MM.1S (cell line): ENCODE results near the gene ZBTB32.

Experiments
- DNase-seq: peaks from one replicate; pipeline ENCODE4 v3.0.0-alpha.2; 2015
- H2AFZ ChIP-seq: fragments of 300-600 bp; sonication (generic); 2 replicates; pipeline ENCODE4 v1.6.0; 2016; ENCODE audit warnings: antibody characterized with exemption, low read length
- H3F3A ChIP-seq: fragments of 300-600 bp; sonication (generic); 2 replicates; pipeline ENCODE4 v1.6.1; 2016; ENCODE audit warnings: mild to moderate bottlenecking, antibody characterized with exemption, low read length, moderate library complexity, mixed read lengths; ENCODE audit not compliant: insufficient read depth
- H3K27ac ChIP-seq: fragments of 300-600 bp; sonication (generic); 2 replicates; pipeline ENCODE4 v1.5.1; 2016; ENCODE audit warnings: mild to moderate bottlenecking, low read length
- H3K27me3 ChIP-seq: fragments of 300-600 bp; sonication (generic); replicated peaks from 2 replicates; pipeline ENCODE4 v1.6.0; 2016; ENCODE audit warnings: low read length; ENCODE audit not compliant: insufficient read depth
- H3K36me3 ChIP-seq: fragments of 300-600 bp; sonication (generic); replicated peaks from 2 replicates; pipeline ENCODE4 v1.6.1; 2016; ENCODE audit warnings: mild to moderate bottlenecking, low read length, mixed read lengths; ENCODE audit not compliant: insufficient read depth
- H3K4me1 ChIP-seq: fragments of 300-600 bp; sonication (generic); 2 replicates; pipeline ENCODE4 v1.6.1; 2016; ENCODE audit warnings: low read length, mixed read lengths
- H3K4me2 ChIP-seq: fragments of 300-600 bp; sonication (generic); 2 replicates; pipeline ENCODE4 v1.6.0; 2016; ENCODE audit warnings: low read depth, low read length
- H3K4me3 ChIP-seq: fragments of 300-600 bp; sonication (generic); 2 replicates; pipeline ENCODE4 v1.5.1; 2016; ENCODE audit warnings: low read length, mixed read lengths
- H3K79me2 ChIP-seq: fragments of 300-600 bp; sonication (generic); 2 replicates; pipeline ENCODE4 v1.6.1; 2016; ENCODE audit warnings: mixed run types, low read length, mixed read lengths
- H3K9ac ChIP-seq: fragments of 300-600 bp; sonication (generic); 2 replicates; pipeline ENCODE4 v1.6.1; 2016; ENCODE audit warnings: low read length, mixed read lengths
- H3K9me2 ChIP-seq: fragments of 300-600 bp; sonication (generic); replicated peaks from 2 replicates; pipeline ENCODE4 v1.6.1; 2016; ENCODE audit warnings: mild to moderate bottlenecking, low read length, mixed read lengths; ENCODE audit not compliant: insufficient read depth
- H3K9me3 ChIP-seq: fragments of 300-600 bp; sonication (generic); replicated peaks from 2 replicates; pipeline ENCODE4 v1.6.1; 2016; ENCODE audit warnings: mild to moderate bottlenecking, low read length, mixed read lengths; ENCODE audit not compliant: insufficient read depth
- H4K20me1 ChIP-seq: fragments of 300-600 bp; sonication (generic); 2 replicates; pipeline ENCODE4 v1.6.1; 2016; ENCODE audit warnings: mild to moderate bottlenecking, low read length, moderate library complexity, mixed read lengths; ENCODE audit not compliant: insufficient read depth
- CTCF ChIP-seq: fragments of 300-600 bp; sonication (generic); IDR thresholded peaks from 2 replicates; pipeline ENCODE4 v1.5.1; 2016; ENCODE audit warnings: antibody characterized with exemption, low read length, mixed read lengths
- EZH2 ChIP-seq: fragments of 300-600 bp; sonication (generic); optimal IDR thresholded peaks from 2 replicates; pipeline ENCODE3; 2017; ENCODE audit warnings: low read depth, mild to moderate bottlenecking, antibody characterized with exemption, low read length, mixed read lengths
- EZH2phosphoT487 ChIP-seq: fragments of 300-600 bp; sonication (generic); IDR thresholded peaks from 2 replicates; pipeline ENCODE4 v1.6.1; 2018; ENCODE audit warnings: antibody characterized with exemption, low read length

The ZBTB32 gene

GRCh38 chr19:35738021-35738886, 33.9 kb downstream of the ZBTB32 start:
- no peak for DNase-seq
- Histone ChIP-seq H3K36me3 (0 out of 2 replicates have a peak, but pooled peaks cover 5% of the 10 kb centered on the region), H3K4me1 (peaks cover 9% of the 10 kb centered on the region), H3F3A (peaks cover 24% of the 10 kb centered on the region; the same call in 1 of the 2 replicates), H3K9me3 (no peaks in the 10 kb centered on the region), H4K20me1 (no peaks in the 10 kb centered on the region), H3K4me3 (no peak overlapping the region), H3K79me2 (no peaks in the 10 kb centered on the region), H3K4me2 (no peak overlapping the region), H3K9me2 (no peaks in the 10 kb centered on the region), H2AFZ (no peak overlapping the region), H3K9ac (no peak overlapping the region), H3K27me3 (no peaks in the 10 kb centered on the region), H3K27ac (no peak overlapping the region)
- TF ChIP-seq CTCF (no peak), EZH2phosphoT487 (no peak), EZH2 (no peak)

- H4K20me1 ChIP-seq = no peaks in the 10 kb centered on the region
- no peaks in the 10 kb centered on the region for H3K9me3 ChIP-seq
Measured at GRCh38 chr19:35738887-35739229, 34.5 kb downstream of the ZBTB32 start.

DNA sequence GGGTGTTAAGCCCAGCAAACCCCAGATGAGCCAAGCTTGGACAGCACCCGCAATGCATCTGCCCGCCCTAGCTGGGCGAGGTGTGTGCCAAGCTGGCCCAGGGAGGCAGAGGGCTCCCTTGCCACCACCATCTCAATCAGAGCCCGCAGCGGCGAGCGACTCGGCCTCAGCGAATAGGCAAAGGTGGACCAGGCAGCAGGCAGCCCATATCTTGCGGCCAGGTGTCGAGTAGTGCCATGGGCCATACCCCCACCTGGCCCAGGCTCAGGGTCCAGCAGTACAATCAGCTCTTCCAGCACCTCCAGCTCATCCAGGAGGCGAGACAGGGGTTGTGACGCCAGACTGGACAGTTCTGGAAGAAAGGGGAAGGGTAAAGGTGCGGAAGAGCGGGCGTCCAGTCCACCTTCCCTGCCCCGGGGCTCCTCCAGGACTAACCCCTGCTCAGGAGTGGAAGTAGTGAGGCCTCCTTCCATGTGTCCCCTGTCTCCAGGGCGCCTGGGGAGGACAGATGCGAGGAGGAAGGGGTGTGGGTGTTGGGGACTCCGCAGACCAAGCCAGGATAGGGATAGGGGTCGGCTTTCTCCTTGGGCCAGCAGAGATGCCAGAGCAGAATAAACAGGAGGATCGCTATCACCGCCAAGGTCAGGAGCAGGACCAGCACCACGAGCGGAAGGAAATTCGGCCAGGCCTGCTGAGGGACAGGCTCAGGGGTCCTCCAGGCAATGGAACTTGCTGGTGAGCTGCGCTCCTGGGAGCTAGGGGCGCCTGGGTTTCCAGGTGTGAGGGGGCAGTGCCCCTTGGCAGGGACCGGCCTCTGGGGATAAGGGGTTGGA, 35.1 kb downstream of the ZBTB32 start:
- Histone ChIP-seq H4K20me1 (no peaks in the 10 kb centered on the region), H3K4me2 (peak overlapping the region; percentile 76; the same call in 1 of the 2 replicates), H3K4me1 (peaks cover 18% of the 10 kb centered on the region), H3K36me3 (no peaks in the 10 kb centered on the region), H3K9me3 (no peaks in the 10 kb centered on the region), H2AFZ (no peak overlapping the region), H3K79me2 (peaks cover 10% of the 10 kb centered on the region), H3K27ac (no peak overlapping the region), H3K9me2 (no peaks in the 10 kb centered on the region), H3K27me3 (no peaks in the 10 kb centered on the region), H3F3A (peaks cover 27% of the 10 kb centered on the region; the same call in 1 of the 2 replicates), H3K9ac (peak overlapping the region; percentile 47; the same call in 1 of the 2 replicates), H3K4me3 (peak overlapping the region; percentile 68)
- peak; percentile 5 for DNase-seq
- TF ChIP-seq EZH2phosphoT487 (no peak), CTCF (no peak), EZH2 (no peak)

More at GRCh38 chr19:35738887-35739229, 34.5 kb downstream of the ZBTB32 start:
- Histone ChIP-seq H3K79me2 (peaks cover 4% of the 10 kb centered on the region), H3K4me1 (peaks cover 12% of the 10 kb centered on the region), H3K27me3 (no peaks in the 10 kb centered on the region), H2AFZ (no peak overlapping the region), H3K36me3 (0 out of 2 replicates have a peak, but pooled peaks cover 2% of the 10 kb centered on the region), H3K9me2 (no peaks in the 10 kb centered on the region), H3K9ac (no peak overlapping the region), H3K4me3 (no peak overlapping the region), H3K27ac (no peak overlapping the region), H3F3A (peaks cover 24% of the 10 kb centered on the region; the same call in 1 of the 2 replicates), H3K4me2 (no peak overlapping the region)
- TF ChIP-seq EZH2phosphoT487 = no peak
- no peak for TF ChIP-seq CTCF
- no peak for TF ChIP-seq EZH2
- peak; percentile 4 for DNase-seq
